SU-DHL-6 (cell line): ENCODE results near the gene TRIM5.

Experiments
- H2AFZ ChIP-seq: fragments of 200-600 bp; sonication (generic); 2 replicates; pipeline ENCODE4 v1.6.1; 2014; ENCODE audit warnings: low read depth, mild to moderate bottlenecking, moderate library complexity, mixed read lengths, antibody characterized with exemption, low read length; ENCODE audit not compliant: severe bottlenecking
- H3F3A ChIP-seq: fragments of 200-600 bp; shearing (Covaris generic); 2 replicates; pipeline ENCODE4 v1.6.0; 2016; ENCODE audit warnings: antibody characterized with exemption, mild to moderate bottlenecking; ENCODE audit not compliant: insufficient read depth
- H3K27ac ChIP-seq: fragments of 200-600 bp; sonication (generic); 2 replicates; pipeline ENCODE4 v1.5.1; 2016; ENCODE audit warnings: low read depth, mild to moderate bottlenecking, low read length, moderate library complexity, mixed read lengths
- H3K27me3 ChIP-seq: fragments of 200-600 bp; sonication (generic), shearing (Covaris generic); 2 replicates; pipeline ENCODE4 v1.6.0; 2014; ENCODE audit warnings: mild to moderate bottlenecking, low read length
- H3K36me3 ChIP-seq: fragments of 200-600 bp; sonication (generic); 2 replicates; pipeline ENCODE4 v1.6.1; 2014; ENCODE audit warnings: mild to moderate bottlenecking, low read length, mixed read lengths
- H3K4me2 ChIP-seq: fragments of 300-600, 200-600 bp; shearing (Covaris generic), sonication (generic); 2 replicates; pipeline ENCODE4 v1.6.0; 2014; ENCODE audit warnings: low read length, low read depth, mild to moderate bottlenecking; ENCODE audit not compliant: poor library complexity, severe bottlenecking
- H3K4me3 ChIP-seq: fragments of 200-600 bp; sonication (generic); 2 replicates; pipeline ENCODE4 v1.5.1; 2014; ENCODE audit warnings: antibody characterized with exemption, low read length, mild to moderate bottlenecking, mixed read lengths; ENCODE audit not compliant: insufficient read depth, poor library complexity, severe bottlenecking
- H3K79me2 ChIP-seq: fragments of 200-600 bp; sonication (generic); 2 replicates; pipeline ENCODE4 v1.6.1; 2014; ENCODE audit warnings: mild to moderate bottlenecking, low read length, moderate library complexity; ENCODE audit not compliant: insufficient read depth
- H3K9ac ChIP-seq: fragments of 200-600 bp; sonication (generic); 2 replicates; pipeline ENCODE4 v1.7.0; 2014; ENCODE audit warnings: mild to moderate bottlenecking, low read length
- H3K9me2 ChIP-seq: fragments of 200-600 bp; sonication (generic); replicated peaks from 2 replicates; pipeline ENCODE4 v1.6.1; 2014; ENCODE audit warnings: low read length; ENCODE audit not compliant: insufficient read depth
- H3K9me3 ChIP-seq: fragments of 200-600 bp; sonication (generic); 2 replicates; pipeline ENCODE4 v1.6.1; 2014; ENCODE audit warnings: low read length, mixed read lengths; ENCODE audit not compliant: insufficient read depth
- H4K20me1 ChIP-seq: fragments of 200-600 bp; sonication (generic); 2 replicates; pipeline ENCODE4 v1.6.1; 2014; ENCODE audit warnings: low read depth, mild to moderate bottlenecking, antibody characterized with exemption, low read length, moderate library complexity, mixed read lengths
- CTCF ChIP-seq: fragments of 200-600 bp; sonication (generic); IDR thresholded peaks from one replicate; pipeline ENCODE4 v1.5.1; 2017; ENCODE audit warnings: antibody characterized with exemption, mild to moderate bottlenecking, low read length, moderate library complexity; ENCODE audit not compliant: insufficient read depth, poor library complexity, severe bottlenecking
- EZH2phosphoT487 ChIP-seq: fragments of 200-600 bp; sonication (generic), shearing (Covaris generic); conservative IDR thresholded peaks from 2 replicates; pipeline ENCODE4 v1.6.1; 2018; ENCODE audit warnings: mild to moderate bottlenecking, antibody characterized with exemption, low read length, moderate library complexity, mixed read lengths

The TRIM5 gene

GRCh38 chr11:5712507-5712906 is 27.6 kb upstream of the TRIM5 start:
- no peaks in the 10 kb centered on the region for H3K79me2 ChIP-seq
- no peaks in the 10 kb centered on the region for H3K9me3 ChIP-seq
- no peak overlapping the region for H3K9ac ChIP-seq
- no peaks in the 10 kb centered on the region for H4K20me1 ChIP-seq
- H3K4me2 ChIP-seq: no peak overlapping the region
- peaks cover 15% of the 10 kb centered on the region; the same call in 1 of the 2 replicates for H3K36me3 ChIP-seq
- TF ChIP-seq EZH2phosphoT487: no peak
- TF ChIP-seq CTCF: peak; percentile 79
- H3K27me3 ChIP-seq: no peaks in the 10 kb centered on the region
- H2AFZ ChIP-seq: no peak overlapping the region
- H3F3A ChIP-seq: no peaks in the 10 kb centered on the region
- no peak overlapping the region for H3K4me3 ChIP-seq
- no peak overlapping the region for H3K27ac ChIP-seq
- no peaks in the 10 kb centered on the region for H3K9me2 ChIP-seq

- no peak overlapping the region for H3K4me2 ChIP-seq
- no peak overlapping the region for H3K4me3 ChIP-seq
- H3K79me2 ChIP-seq: no peaks in the 10 kb centered on the region; the same call in 1 of the 2 replicates
- H4K20me1 ChIP-seq: no peaks in the 10 kb centered on the region
- H3K9me3 ChIP-seq: no peaks in the 10 kb centered on the region
- peaks cover 3% of the 10 kb centered on the region; the same call in 1 of the 2 replicates for H3F3A ChIP-seq
- H3K36me3 ChIP-seq: peaks cover 63% of the 10 kb centered on the region
- no peak overlapping the region for H3K9ac ChIP-seq
- H3K27ac ChIP-seq: no peak overlapping the region
- no peaks in the 10 kb centered on the region for H3K9me2 ChIP-seq
- no peak overlapping the region for H2AFZ ChIP-seq
- H3K27me3 ChIP-seq: no peaks in the 10 kb centered on the region
- TF ChIP-seq EZH2phosphoT487 (no peak), CTCF (no peak)
Observed at GRCh38 chr11:5705688-5706087, 20.8 kb upstream of the TRIM5 start.

- Histone ChIP-seq H3K9me2 (no peaks in the 10 kb centered on the region), H2AFZ (no peak overlapping the region), H3K36me3 (peaks cover 60% of the 10 kb centered on the region), H4K20me1 (no peaks in the 10 kb centered on the region), H3K27me3 (no peaks in the 10 kb centered on the region), H3K79me2 (no peaks in the 10 kb centered on the region; the same call in 1 of the 2 replicates), H3F3A (peaks cover 10% of the 10 kb centered on the region), H3K4me3 (no peak overlapping the region), H3K9ac (no peak overlapping the region), H3K9me3 (no peaks in the 10 kb centered on the region), H3K27ac (no peak overlapping the region), H3K4me2 (no peak overlapping the region)
- TF ChIP-seq CTCF (no peak), EZH2phosphoT487 (no peak)
Observed at GRCh38 chr11:5703741-5704536, 19.1 kb upstream of the TRIM5 start.
